GM21737 (cell line): ENCODE data around the gene TMEM31.
"Not testable (repeated sequence)": the region's sequence is repeated elsewhere in the genome, so short reads cannot be mapped to it uniquely, and the experiment has no call there.

Experiments used
- ATAC-seq: cut with Tn5 transposase; IDR thresholded peaks from one replicate; pipeline ENCODE4 v1.9.1; 2021; ENCODE audit warnings: mild to moderate bottlenecking, moderate library complexity; ENCODE audit not compliant: unreplicated experiment

Gene TMEM31

DNA sequence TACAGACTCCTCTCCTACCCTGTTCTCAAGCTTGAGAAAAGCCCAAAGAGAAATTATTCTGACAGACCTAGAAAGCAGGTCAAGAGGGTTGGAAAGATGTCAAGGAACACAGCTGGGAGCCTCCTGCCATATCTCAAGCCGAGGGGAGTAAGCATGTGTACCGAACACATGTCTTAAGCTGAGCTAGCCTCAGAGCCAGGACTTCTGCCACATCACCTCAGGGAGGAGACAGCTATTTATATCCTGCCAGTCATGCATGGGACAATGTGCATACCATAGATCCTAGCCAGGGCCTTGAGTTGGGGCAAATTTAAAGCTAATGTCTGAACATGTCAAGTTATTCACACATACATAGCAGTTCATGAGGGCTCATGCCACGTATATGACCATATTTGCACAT is 11.8 kb downstream of the TMEM31 start:
- no peak for ATAC-seq

DNA sequence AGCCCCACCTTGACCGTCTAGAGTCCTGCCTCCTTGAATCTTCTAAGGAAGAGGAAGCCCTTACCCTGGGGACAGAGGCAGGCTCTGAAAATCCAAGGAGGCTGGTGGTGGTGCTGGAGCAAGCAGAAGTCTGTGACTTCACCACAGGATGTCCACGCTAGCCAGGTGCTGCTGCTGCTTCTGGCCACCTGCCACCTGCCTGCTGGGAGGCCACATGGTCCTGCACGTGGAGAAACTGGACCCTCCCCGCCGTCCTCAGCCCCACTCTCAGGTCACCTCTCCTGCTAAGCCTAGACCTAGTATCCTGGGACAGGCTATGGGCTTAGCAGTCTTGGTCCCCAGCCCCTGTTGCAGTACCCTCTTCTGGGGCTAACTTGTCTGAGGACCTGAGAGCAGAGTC is 15.8 kb downstream of the TMEM31 start:
- ATAC-seq = no peak

DNA sequence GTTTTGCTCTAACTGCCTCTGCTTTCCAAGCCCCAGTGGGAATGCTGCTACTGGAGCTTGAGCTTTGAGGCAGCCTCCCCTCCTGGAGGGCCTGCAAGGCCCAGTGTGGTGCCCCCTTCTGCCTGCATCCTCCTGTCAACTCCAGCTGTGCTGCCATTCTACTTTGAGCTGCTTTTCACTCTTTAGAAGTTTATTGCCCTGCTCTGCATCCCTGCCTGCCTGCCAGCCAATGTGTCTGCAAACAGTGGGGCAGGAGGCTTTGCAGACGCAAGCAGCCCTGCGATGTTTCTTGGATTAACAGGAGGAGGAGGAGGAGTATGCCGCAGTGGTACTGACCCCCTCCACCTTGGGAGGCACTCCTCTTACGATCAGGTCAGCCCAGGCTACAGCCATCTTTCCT is 16.4 kb downstream of the TMEM31 start:
- ATAC-seq = no peak

DNA sequence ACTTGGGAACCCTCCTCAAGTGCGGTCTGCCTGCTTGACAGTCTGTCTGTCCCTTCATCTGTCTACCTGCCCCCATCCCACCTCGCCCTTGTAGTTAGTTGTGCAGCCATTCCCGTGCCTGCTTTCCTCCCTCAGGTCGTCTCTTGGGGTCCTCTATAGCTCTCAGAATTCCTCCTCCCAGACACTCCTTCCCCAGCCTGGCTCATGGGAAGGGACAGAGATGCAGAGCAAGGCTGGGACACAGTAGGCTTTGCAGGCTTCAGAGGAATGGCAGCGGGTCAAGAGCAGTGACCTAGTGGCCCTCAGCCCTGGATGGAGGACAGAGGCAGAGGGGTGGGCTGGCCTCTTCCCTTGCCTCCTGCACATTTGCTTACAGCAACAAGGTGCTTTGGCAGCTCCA is 18.3 kb downstream of the TMEM31 start:
- no peak for ATAC-seq

DNA sequence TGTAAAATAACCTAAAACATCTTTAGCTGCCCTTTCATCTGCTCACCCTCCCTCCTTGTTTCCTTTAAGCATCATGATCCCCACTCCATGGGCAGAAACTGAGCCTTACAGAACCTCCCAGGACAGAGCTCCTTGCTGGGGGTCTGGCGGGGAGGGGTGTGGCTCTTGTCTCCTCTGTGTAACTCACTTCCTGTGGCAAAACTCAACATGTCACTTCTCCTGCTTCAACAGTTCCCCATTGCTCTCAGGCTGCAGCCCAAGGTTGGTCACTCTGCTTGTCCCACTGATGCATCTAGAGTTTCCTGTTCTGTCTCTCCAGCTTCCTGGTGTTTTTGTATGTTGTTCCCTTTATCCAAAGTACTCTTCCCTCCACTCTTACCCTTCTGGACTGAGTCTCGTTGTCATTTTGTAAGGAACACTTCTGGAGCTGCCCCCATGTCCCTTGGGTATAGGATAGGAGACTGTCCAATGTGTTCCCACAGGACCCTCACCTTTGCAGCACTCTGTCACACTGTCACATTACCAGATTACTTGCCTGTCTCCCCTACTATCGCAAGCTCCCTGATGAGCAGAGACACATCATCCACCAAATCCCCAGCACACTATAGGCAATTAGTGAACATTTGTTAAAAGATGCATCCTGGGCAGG is 19.6 kb downstream of the TMEM31 start:
- ATAC-seq = no peak

DNA sequence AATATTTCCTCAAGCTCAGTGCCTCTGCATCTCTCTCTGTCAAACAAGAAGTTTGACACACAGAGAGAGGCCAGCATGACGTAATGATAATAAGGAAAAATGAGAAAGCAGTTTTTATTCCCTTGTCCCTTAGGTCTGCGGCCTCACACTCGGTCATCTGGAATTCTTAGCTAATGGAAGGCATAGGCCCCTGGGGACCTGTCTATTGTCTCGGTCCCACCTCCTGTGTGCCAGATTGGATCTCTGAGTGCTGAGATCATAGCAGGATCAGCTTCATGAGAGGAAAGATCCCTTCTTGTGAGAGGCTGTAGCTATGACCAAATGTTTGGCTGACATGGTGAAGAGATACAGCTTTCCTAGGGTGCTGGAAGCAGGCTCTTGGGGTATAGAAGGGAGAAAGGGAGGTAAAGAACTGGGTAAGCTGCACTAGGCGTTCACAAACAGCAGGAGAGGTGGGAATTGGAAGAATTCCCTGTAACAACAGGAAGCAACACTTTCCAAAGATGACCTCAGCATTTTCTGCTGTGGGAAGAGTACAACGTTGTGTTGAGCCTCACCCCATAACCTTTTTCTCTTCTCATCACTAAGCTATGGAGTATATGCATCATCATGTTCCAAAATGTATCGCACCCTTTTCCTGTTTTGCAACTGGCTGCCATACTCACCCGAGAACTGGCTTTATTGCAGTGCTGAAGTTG is 20.2 kb downstream of the TMEM31 start:
- no peak for ATAC-seq

DNA sequence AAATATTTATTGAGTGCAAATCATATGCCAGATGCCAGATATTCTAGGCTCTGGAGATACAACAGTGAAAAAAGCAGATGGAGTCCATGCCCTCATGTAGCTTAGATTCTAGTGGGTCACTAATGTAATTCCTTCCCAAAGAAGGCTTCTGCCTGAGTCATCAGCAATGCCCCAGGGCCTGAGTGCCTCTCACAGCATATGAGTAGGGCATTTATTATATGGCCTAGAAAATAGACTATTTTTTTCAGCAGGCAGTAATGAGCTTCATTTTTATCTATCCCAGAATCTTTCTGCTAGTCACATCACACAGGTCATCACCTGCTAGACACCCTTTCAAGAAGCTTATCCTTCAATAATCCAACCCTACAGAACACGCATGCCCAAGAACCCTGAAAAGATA is 22.3 kb downstream of the TMEM31 start:
- ATAC-seq = no peak

DNA sequence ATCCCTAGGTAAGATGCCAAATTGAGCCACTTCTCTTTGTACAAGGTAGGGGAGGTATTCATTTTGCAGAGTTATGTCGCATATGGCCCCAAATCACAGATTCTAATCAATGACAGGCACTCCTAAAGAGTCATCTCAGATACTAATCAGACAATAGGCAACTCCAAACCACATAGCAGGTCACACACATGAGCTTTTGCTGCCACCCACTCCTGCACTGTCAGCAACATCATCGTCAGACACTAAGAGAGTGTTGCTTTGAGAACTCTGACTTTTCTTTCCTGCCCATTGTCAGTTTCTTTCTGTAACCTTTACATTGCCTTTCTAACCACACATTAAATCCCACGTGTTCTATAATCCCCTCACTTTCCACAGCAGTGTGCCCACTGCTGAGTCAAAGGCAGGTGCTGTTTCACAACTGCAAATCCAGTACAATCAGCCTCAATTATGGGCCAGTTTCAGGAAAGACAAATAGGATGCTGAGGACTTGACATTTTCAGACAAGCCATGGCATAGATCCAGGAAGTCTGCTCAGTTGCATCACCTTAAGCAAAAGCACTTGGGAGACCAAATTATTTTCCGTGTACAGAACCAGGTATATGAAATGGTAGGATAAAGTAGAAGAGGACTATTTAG is 23.5 kb downstream of the TMEM31 start:
- ATAC-seq = no peak

DNA sequence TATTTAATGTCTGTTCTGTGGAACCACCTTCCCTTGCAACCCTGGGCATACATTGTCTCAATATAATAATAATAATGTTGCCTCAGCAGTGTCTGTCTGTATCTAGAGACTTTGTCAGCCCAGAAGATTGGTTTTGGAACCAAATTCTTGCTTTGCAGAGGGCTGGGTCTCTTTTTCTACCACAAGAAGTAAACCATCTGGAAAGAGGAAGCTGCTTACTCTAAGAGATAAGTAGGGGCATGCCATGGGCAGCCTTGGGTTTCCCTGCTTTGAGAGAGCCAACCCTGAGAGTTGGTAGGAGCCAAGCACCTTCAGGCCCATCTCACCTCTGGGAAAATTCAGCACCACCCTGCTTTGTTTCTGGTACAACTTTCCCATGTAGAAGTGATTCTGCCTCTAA is 27.0 kb downstream of the TMEM31 start:
- ATAC-seq = no peak

DNA sequence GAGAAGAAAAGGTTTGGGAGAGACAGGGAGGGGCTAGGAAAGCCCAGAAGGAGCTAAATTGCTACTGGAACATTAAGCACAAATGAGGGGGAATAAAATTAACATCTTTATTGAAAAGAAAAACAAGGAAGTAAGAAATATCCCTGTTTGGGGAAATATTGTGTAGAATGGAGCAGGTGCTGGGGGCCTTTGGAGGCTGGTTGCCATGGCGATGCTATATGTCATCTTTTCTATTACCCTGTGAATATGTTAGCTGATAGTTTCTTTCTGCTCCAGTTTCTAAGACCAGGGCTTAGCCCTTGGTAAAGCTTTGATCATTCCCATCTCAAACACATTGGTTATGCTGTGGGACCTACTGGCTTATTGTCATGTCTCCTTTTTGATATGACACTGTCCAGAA is 28.7 kb downstream of the TMEM31 start:
- ATAC-seq = no peak

DNA sequence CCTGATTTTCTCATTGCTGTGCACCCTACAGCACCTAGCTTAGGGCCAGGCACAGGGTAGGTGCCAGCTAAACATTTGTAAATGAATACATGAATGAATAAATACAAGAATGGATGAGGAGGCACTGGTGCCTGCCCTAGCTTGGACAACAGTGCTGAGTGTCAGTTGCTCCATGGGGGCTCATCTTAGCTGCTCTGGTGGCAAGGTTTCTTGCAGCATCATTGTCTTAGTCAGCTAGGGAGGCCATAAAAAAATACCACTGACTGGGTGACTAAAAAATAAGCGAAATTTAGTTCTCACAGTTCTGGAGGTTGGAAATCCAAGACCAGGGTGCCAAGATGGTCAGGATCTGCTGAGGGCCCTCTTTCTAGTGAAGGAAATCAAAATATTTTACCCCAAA is 31.2 kb downstream of the TMEM31 start:
- ATAC-seq = no peak

DNA sequence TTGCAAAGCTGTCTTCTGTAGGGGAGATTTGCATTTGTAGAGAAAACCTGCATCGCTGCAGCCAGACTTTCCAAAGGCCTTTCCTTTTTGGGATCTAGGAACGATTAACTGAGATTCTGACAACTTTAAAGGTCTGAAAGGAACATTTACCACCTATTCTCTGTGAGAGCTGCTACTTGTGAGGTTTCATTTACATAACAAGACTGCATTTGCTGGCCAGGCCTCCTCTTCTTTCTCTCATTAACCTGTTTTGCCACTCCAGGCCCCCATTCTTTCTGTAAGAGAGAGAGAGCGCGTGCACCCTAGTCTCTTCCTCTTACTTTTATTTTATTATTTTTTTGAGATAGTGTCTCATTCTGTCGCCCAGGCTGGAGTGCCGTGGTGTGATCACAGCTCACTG is 31.6 kb downstream of the TMEM31 start:
- no peak for ATAC-seq

DNA sequence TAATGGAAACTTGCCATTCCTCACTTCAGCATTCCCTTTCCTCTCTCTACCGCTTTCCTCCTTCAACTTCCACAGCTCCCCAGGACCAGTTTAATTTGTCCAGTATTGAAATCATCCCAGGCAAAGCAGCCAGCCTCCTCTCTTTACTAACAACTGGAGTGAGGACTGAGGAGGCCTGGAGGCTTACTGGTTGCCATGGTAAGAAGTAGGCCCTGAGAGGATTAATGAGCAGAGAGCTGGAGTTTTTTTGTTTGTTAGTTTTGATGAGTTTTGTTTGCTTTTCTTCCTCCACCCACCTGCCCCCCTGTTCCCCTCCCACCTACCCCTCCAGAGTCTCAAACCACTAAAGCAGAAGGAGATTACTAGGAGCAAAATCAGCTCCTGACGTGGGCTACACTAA is 36.5 kb downstream of the TMEM31 start:
- no peak for ATAC-seq

DNA sequence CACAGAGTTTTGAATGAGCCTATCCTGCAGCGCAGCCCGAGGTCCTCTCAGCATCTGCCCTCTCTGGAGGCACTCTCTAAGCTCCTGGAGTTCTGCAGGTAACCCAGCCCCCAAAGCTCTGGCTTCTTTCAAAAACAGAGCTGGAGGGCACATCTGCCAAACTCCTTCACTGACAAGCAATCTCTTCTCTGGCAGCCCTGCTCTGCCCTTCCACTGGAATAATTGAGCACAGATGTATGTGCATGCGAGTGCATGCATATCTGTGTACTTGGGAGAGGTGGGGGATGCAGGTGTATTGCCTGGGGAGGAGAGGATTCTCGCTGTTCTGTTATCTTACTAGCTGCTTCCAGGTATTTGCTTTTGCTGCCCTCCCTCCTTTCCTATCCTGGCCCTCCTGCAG is 43.7 kb downstream of the TMEM31 start:
- ATAC-seq = no peak

DNA sequence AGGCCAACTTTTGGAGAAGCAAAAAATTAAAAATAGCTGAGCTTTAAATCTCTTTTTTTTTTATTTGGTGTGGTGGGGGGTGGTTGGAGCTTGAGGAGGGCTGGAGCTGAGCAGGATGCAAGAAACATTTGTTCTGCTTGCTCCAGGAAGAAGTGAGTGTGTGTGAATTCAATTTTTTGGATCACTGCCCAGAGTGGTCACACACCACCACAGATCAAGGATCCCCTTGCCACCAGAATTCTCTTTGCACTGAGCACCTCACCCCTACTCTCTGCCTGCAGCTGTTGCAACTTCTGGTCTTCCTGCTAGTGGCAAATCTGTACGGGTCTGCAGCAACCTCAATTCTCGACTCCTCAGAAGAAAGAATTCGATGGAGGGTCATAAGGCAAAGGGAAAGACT is 46.0 kb downstream of the TMEM31 start:
- ATAC-seq = no peak

DNA sequence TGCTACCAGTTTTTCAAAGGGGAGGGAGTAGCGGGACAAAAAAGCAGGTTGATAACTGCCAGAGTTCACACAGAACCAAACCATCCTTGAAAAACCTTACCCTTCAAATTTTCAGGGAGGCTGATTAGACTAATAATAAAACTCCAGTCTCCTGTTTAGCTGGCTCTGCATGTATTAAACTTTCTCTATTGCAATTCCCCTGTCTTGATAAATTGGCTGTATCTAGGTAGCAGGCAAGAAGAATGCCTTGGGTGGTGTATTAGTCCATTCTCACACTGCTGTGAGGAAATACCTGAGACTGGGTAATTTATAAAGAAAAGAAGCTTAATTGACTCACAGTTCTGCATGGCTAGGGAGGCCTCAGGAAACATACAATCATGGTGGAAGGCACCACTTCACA is 47.8 kb downstream of the TMEM31 start:
- ATAC-seq = no peak

DNA sequence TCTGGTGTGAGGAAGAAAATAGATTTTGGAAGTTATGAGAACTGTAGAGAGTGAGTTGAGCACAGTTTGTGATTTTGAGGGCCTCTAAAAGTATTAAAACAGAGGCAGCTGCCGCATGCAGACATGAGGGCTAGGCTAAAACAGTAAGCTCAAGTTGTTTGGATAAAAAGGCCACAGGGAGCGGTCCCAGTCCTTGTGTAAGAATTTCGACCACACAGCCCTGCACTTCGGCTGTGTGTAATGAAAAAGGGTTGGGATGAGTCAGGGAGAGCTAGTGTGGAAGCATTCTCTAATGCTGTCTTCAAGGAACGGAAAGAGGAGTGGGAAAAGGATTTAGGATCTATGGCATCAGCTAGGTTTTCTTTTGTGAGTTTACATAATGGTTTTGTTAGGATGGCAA is 52.8 kb downstream of the TMEM31 start:
- ATAC-seq = not testable (repeated sequence)
